SK-MEL-5 (cell line): ENCODE measurements around the gene TMEM185A. TPM values are rescaled to one million over a fixed set of nuclear protein-coding genes. Genes with fewer than 3 reads are reported as not detected.
A peak's percentile ranks its signal among the peaks of the same experiment; 100 is the strongest.
"Not testable (repeated sequence)": the region's sequence is repeated elsewhere in the genome, so short reads cannot be mapped to it uniquely, and the experiment has no call there.

Experiments used
- DNase-seq: peaks from one replicate; pipeline ENCODE4 v3.0.0-alpha.2; 2016; ENCODE audit warnings: low read depth, low spot score
- in situ Hi-C: cut with HindIII; loops from 2 replicates; pipeline ENCODE4 v1.10.0; 2016; ENCODE audit warnings: low sequenced_read_pairs, high pct_unique_total_duplicates, low pct_unique_long_range_greater_than_20kb
- total RNA-seq: library from RNA; depleted of rRNA; stranded (reverse); fragments of >200 nt; shearing (Covaris generic); gene quantifications from 2 replicates; pipeline ENCODE4 v1.2.3, GENCODE V29; 2014

Gene TMEM185A
- total RNA-seq, 1 experiment from 2014 or later: 18.0 TPM

DNA sequence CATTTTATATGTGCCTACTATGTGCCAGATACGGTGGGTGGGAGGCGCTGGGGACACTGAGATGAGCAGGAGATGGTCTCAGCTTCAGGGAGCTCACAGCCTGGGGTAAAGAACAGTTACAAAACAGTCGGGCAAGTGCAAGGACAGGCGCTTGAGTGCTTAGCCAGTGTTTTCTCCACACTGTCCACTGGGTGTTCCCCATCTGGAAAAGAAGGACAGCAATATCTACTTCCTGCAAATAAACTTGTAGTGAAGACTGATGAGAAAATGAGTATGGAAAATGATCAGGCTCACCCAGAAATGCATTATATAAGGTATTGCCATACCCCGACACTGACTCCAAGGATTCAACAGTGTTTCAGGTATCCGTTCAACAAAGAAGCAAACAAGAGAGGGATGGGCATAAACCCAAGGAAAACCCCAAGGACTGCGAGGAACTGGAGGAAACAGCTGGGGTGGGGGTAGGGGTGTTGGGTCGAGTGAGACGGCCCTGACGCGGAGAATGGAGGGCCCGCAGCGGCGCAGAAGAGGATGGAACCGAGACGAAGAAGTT, 835 bp downstream of the TMEM185A start:
- in situ Hi-C loops: no loop called here
- DNase-seq: peak; percentile 28

DNA sequence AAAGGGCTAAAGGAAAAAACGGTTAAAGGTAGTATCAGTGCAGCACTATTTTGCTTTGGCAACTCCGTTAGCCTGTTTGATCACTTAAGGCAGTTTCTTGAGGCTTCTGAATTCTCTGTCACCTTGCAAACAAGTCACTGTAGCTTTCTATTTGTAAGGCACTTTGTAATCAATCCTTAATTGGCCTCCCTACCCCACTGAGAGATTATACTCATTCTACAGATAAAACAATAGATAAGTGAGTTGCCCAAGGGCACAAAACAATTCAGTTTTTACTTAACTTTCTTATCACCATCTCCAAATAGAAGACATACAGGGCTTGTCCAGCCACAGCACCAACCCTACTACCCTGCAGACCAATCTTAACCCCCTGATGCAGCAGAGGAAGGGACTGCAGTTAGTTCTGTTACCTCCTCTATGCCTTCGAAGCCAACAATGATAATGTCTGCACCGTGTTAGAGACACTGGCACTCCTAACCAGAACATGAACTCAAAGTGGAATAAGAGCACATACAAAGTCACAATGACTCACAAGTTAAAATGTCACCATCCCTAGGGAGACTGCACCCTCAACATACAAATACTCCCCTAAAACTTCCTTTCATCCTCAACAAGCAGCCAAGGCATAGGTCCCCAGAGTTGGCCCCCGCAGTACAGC, 1.7 kb downstream of the TMEM185A start:
- in situ Hi-C loops: no loop called here
- DNase-seq: no peak

DNA sequence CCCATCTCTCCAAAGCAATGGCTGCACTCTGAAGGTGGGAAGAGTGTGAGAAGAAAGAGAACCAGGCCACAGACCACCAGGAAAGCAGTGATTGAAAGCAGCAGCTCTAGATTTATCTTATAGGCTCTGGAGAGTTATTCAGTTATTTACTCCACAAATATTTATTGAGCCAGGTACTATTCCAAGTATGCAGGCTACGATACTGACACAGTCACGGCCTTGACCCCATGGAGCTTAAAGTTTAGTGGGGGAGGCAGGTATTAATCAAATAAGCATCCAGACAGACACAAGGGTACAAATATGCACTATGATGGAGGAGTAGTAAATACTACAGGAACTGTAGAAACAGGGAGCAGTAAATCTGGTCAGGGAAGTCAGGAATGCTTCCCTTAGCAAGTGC, 2.8 kb downstream of the TMEM185A start:
- in situ Hi-C loops: no loop called here

DNA sequence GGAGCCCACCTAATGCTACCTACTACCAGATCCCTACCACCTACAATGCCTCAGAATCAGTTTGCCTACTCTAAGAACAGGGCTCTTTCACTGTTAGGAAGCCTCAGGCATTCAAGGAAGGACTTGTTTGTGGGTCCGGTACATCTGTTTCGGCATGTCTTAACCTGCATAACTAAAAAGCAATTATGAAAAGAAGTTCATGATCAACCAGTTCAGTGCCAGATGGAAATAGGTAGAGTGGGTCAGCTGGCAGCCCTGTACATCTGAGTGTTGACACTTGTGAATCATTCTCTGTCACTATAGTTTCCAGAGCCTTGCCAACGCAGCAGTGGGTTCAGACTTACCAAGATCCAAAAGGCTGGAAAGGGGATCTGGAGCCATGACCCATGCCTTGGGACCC, 3.3 kb downstream of the TMEM185A start:
- in situ Hi-C loops: no loop called here
- no peak for DNase-seq

More for the DNA sequence above, 2.8 kb downstream of the TMEM185A start:
- DNase-seq: no peak

DNA sequence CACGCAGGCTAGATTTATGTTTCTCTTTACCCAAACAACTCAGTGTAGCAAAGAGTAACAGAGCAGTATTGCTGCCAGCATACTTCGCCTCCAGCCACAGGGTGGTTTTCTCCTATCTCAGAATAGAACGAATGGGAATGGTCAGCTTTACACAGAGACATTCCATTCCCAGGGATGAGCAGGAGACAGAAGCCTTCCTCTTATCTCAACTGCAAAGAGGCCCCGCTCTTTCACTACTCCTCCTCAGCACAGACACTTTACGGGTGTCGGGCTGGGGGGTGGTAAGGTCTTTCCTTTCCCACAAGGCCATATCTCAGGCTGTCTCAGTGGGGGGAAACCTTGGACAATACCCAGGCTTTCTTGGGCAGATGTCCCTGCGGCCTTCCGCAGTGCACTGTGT, 4.8 kb downstream of the TMEM185A start:
- in situ Hi-C loops, DNase-seq: not testable (repeated sequence)

DNA sequence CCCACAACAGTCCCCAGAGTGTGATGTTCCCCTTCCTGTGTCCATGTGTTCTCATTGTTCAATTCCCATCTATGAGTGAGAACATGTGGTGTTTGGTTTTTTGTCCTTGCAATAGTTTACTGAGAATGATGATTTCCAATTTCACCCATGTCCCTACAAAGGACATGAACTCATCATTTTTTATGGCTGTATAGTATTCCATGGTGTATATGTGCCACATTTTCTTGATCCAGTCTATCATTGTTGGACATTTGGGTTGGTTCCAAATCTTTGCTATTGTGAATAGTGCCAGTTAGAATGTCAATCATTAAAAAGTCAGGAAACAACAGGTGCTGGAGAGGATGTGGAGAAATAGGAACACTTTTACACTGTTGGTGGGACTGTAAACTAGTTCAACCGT, 11.9 kb downstream of the TMEM185A start:
- in situ Hi-C loops, DNase-seq: not testable (repeated sequence)

DNA sequence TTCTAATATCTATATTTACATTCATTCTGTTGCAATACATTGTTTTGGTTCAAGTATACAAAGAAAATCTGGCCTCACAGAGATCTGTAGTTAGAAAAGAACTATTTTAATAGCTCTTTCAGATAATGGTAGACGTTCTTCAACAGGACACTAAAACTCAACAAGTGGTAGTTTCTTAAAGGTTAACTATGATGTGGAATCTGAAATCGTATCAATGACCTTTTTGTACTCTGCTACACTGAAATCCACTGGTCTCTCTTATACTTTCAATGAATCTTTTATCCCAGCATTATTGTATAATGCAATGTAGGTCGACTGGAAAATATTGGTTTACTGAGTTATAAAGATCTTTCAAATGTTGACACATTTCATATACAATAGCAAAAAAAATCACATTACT, 12.7 kb downstream of the TMEM185A start:
- peak; percentile 87 for DNase-seq
- in situ Hi-C loops: no loop called here

DNA sequence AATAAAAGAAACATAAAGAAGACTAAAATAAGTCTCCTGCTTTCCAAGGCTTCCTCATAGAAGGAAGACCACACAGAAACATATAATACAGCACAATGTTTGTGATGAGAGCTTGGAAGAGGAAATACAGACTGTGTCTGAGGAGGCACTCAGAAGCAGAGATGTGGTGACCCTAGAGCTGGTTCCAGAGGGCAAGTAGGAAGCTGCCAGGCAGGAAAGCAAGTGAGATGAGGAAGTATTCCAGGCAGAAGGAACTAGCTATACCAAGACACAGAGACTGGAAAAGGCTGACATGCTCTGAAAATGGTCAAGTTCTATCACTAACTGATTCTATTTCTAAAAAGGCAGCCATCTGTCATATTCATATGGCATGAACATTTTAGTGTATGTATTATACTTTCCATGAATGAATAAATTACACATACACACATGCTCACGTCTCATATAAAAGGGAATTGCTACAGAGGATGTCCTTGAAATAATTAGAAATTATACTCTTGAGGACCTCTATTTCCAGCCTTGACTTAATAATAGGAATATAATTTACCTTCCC, 19.9 kb downstream of the TMEM185A start:
- in situ Hi-C loops: no loop called here
- no peak for DNase-seq

DNA sequence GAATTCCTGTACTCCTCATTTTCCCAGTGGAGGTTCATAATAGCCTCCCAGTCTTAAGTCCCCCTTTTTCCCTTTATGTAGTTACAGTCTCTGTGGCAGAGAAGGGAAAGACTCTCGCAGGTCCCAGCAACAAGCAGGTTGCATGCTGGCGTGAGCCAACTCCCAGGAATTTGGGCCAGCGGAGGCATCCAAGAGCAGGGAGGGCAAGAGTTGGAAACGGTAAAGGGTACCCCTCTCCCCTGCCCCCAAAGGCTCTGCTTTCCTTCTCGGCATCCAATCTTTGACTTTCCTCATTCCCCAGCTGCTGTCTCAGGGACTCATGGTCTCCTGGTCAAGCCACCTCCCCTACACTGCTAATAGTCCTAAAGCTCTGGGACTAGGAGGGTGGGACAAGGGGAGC, 21.1 kb downstream of the TMEM185A start:
- in situ Hi-C loops: no loop called here
- DNase-seq: no peak

DNA sequence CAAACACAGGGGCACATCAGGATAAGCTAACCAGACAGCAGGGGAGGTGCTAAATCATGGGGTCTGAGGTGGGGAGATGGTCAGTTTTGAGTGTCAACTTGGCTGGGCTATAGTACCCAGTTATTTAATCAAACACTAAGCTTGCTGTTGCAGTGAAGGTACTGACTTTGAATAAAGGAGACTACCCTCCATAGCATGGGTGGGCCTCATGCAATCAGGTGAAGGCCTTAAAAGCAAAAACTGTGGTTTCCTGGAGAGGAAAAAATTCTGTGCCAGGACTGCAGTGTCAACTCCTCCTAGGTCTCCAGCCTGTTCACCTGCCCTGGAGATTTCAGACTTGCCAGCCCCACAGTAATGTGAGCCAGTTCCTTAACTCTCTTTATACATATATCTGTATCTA, 23.9 kb downstream of the TMEM185A start:
- no peak for DNase-seq
- in situ Hi-C loops: no loop called here

DNA sequence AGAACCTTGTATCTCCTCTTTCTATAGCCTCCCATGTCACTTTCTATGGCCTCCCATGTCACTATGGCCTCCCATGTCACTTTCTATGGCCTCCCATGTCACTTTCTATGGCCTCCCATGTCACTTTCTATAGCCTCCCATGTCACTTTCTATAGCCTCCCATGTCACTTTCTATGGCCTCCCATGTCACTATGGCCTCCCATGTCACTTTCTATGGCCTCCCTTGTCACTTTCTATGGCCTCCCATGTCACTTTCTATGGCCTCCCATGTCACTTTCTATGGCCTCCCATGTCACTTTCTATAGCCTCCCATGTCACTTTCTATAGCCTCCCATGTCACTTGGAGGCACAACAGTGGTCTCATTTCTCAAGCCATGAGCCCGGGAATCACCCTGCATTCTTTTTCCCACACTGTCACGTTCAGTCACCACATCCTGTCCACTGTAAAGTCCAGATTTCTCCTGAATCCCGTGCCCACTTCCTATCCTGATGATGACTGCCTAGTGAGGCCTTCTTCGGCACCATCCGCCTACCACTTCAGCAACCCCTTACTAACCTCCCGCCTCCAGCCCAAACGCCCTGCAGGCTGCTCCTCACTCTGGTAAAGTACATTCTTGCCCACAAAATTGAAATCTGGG, 26.2 kb downstream of the TMEM185A start:
- in situ Hi-C loops, DNase-seq: not testable (repeated sequence)

DNA sequence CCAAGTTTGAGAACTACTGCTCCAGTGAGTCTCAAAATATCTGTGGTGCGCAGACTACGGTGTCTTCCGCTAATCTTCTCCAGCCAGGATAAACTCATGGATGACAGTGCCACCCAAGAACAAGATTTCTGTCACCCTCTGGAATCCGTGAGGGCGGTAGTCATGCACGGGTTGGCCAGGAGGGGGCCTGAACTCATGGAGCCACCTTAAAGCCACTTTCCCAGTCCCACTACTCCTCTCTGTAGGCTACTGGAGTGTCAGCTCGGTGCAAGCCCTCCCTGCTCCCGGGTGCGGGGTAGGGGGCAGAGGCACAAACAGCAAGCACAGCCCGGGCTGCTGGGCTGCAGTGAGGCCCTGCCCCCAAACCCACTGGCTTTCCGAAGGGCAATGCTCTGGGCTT, 33.0 kb downstream of the TMEM185A start:
- in situ Hi-C loops, DNase-seq: not testable (repeated sequence)

DNA sequence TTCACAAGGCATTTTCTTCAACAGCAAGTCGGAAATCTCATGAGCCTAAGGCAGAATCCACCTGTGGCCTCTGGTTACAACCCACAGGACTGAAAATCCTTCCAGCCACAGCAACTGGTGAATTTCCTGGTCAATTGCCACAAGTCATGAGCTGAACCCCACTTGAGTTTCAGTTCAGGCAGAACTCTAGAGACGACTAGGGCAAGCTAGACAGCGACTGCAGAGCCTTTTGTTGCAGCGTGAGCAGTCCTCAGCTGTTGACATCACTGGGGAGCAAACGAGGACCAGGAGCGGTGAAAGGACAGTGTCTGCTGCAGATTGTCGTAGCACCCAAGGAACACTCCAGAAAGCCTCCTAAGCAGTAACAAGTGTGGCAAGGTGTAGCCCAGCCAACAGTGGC, 35.6 kb downstream of the TMEM185A start:
- DNase-seq, in situ Hi-C loops: not testable (repeated sequence)

DNA sequence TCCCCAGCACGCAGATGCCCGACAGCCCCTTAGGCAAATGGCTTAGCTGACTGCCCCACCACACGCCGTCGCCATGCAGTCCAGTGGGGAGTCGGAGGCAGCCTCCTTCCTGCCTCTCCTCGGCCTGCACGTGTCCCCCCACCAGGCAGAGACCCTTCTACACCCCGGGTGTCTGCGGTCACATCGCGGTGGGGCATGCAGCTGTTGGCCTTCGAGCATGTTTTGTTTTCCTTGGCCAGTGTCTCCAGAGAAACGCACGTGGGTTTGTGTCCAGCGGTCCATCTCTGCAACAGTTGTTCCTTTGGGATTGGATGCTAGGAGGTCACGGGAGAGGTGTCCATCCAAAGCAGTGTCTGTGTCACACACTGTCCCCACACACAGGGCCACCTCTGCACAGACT, 36.4 kb downstream of the TMEM185A start, which contains the start of gene HSFX2:
Gene HSFX2 (minus strand): TSS at position 101 of the 400 bp plus-strand sequence. CDS start 614 bp downstream, outside the sequence.
- DNase-seq, in situ Hi-C loops: not testable (repeated sequence)

DNA sequence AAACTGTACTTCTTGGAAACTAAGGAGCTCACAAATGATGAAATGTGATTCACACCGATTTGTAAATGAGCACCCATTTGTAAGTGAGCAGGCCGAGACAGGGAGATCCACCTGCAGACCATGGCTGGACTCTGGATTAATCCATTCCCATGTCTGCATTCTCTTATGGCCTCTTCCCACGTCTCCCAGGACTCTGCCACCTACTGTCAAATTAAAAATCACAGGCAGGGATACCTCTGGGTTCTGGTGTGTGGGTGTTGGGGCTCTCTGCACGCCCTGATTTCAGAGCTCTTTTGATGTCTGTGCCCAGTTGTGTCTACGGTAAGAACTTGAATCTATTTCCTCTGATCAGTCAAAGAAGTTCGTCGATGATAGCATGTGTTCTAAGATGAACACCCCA, 40.6 kb downstream of the TMEM185A start:
- in situ Hi-C loops, DNase-seq: not testable (repeated sequence)

DNA sequence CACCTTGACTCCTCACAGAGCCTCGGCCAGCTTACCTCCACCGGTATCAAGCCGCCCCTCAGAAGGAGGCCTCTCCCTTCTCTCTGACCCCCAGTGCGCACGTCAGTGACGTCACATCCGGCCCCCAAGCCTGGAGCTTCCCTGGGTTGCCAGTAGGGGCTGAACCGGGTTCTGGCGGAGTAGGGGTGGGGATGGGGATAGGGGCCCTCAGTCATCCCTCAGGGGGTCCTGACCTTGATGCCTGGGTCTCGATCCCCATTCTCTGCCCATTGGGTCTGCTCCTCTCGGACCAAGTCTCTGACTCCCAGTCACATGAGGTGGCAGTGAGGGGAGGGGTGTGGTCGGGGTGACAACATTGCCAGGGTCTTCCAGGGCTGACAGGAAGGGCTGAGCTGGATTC, 44.2 kb downstream of the TMEM185A start, which contains the start of gene MAGEA9B:
Gene MAGEA9B (minus strand): TSS at position 101 of the 400 bp plus-strand sequence. CDS start 4,280 bp downstream, outside the sequence.
- in situ Hi-C loops, DNase-seq: not testable (repeated sequence)

DNA sequence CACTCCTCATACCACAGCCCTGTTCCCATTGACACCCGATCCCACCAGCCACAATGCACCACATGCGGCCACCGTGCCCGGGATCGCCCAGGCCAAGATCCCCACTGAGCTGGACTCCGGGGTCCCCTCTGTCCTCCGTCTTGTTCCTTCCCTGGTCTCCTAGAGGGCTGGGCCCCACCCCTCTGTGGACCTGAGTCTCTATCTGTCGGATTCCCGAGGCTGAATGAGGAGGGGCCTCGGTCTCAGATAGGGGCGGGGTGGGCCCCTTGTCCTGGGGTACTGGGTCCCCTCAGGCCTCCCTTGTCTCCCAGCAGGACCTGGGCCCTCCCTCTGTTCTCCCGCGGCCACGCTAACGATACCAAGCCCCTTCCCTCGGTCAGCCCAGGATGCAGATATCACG, 46.0 kb downstream of the TMEM185A start:
- in situ Hi-C loops, DNase-seq: not testable (repeated sequence)

DNA sequence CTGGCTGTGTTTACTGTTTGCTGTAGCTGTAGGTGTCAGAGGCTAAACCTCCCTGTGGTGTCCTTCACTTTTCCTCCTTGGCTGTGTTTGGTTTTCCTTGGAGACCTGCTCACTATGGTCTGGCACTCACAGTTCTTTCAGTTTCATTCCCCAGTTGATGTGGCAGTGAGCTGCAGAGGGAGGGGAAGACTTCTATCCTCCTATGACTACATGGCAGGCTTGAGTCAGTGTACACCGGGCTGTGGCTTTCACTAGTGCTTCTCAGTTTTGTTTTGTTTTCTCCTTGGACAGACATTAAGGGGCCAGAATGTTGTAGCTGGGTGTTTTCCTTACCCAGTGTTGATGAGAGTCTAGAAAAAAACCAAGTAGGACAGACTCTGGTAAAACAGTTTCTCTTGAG, 58.1 kb downstream of the TMEM185A start:
- in situ Hi-C loops, DNase-seq: not testable (repeated sequence)
